GM21723 (cell line): ENCODE data around the gene TMEM53.
A peak's percentile ranks its signal among the peaks of the same experiment; 100 is the strongest.
"Not testable (repeated sequence)": the region's sequence is repeated elsewhere in the genome, so short reads cannot be mapped to it uniquely, and the experiment has no call there.

ENCODE experiments used
- ATAC-seq: cut with Tn5 transposase; IDR thresholded peaks from one replicate; pipeline ENCODE4 v1.9.1; 2021; ENCODE audit warnings: mild to moderate bottlenecking, moderate library complexity; ENCODE audit not compliant: unreplicated experiment

TMEM53 gene

DNA sequence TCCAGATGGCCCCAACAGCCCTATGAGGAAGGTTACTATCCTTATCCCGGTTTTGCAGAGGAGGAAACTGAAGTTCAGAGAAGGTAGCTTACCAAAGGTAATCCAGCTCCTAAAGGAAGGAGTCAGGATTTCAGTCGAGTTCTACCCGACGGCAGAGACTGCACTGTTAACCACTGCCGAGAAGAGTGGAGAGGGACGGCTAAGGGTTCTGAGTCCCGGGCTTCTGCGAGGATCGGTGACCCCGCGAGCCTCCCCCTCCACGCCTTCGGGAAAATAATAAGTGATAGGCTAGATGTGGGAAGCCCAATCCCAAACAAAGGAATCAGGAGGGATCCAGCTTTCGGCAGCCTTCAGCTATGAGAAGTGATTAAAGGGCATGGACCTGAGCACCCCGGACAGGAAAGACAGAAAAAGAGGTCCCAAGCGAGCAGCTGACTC lies 587 bp downstream of the TMEM53 start:
- peak; percentile 7 for ATAC-seq

DNA sequence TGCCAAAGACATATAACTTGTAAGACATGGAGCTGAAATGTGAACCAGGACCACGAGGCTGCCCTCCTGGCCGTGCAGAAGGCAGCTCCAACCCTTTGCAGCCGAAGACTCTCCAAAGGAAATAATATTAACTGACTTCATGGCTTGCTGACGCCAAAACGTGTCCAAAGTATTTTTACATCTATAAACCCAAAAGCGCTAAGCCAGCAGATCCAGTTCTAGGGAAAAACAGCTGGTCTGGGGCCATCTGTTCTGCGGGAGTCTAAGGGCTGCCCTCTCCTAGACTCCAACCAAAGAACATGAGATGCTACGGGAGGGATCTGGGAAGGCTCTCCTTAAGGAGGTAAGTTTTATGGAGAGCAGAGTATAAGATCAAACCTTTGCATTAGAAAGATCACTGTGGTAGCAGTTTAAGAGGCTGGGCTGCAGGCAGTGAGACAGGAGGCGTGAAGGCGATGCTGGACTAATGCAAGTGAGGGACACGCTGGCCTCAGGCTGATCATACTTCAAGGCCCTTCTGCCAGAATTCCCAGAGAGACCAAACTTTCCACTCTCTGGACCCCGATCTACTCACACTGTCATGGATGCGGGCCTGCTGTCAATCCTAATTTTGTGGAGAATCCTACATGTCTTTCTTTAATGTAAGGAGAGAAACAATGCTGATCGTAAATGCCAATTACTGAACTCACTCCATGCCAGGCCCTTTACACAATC lies 1.2 kb downstream of the TMEM53 start:
- no peak for ATAC-seq

DNA sequence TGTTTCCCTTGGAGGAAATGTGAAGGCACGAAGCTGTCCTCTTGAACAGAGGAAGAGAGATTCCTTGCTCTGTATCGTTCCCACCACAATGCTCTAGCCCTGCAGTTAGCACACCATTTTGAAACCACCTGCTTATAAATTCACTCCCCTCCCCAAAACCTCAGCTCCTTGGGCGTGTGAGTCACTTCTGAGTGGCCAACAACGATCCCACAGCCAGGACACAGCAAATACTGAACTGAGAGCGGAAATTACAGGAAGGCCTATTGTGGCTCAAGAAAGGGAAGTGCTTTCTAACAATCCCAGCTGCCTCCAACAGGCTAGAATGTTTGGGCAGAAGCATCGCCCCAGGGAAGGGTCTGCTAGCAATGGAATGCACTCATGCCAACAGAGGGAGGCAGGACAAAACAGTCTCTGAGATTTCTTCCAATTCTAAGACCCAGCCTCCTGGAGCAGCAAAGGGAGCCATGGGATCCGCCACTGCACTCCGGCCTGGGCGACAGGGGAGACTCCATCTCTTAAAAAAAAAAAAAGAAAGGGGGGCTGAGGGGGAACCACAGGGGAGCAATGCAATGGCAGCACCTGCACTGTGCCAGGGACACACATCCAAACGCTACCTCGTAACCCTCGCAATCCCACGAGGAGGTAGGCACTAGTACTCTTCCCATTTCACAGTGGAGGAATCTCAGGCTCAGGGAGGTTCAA lies 1.9 kb downstream of the TMEM53 start:
- ATAC-seq: no peak

DNA sequence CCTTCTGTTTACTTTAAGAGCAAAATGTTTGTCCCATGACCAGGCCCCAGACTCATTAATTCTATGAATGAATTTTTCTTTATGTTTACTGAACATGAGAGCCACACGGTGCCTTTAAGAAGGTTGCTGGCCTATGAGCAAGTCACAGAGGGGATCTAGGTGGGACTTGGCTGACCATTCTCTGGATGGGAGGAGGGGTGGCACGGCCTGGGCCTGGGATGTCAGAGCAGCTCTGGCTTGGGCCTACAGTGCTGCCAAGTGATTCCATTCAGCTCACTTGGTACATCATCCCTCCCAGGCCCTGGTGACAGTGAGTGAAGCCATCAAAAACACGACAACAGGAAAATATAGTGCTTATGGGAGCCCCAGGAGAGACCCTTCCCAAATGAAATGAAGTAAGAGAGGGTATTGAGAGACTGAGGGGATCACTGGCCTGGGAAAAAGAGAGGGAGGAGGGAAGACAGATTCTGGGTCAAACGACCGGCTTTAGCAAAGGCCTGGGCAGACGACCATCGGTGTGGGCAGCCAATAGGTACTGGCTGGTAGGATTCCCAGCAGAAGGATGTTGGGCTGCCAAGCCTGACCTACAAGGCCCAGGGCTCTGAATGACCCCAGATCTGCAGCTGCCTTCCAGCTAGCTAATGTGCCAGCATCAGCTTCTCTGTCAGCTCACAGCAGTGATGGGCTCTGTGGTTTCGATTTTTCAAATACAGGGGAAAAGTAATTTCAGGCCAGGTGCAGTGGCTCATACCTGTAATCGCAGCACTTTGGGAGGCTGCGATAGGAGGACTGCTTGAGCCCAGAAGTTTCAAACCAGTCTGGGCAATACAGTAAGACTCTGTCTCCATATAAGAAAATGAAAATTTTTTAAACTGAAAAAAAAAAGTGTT lies 3.3 kb downstream of the TMEM53 start:
- ATAC-seq: no peak

DNA sequence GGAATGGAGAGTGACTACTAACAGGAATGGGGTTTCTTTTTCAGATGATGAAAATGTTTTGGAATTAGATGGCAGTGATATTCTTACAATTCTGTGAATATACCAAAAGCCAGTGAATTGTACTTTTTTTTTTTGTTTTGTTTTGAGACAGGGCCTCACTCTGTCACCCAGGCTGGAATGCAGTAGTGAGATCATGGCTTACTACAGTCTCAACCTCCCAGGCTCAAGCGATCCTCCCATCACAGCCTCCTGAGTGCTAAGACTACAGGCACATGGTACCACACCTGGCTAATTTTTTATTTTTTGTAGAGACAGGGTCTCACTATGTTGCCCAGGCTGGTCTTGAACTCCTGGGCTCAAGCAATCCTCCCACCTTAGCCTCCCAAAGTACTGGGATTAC lies 7.6 kb downstream of the TMEM53 start:
- ATAC-seq: not testable (repeated sequence)

DNA sequence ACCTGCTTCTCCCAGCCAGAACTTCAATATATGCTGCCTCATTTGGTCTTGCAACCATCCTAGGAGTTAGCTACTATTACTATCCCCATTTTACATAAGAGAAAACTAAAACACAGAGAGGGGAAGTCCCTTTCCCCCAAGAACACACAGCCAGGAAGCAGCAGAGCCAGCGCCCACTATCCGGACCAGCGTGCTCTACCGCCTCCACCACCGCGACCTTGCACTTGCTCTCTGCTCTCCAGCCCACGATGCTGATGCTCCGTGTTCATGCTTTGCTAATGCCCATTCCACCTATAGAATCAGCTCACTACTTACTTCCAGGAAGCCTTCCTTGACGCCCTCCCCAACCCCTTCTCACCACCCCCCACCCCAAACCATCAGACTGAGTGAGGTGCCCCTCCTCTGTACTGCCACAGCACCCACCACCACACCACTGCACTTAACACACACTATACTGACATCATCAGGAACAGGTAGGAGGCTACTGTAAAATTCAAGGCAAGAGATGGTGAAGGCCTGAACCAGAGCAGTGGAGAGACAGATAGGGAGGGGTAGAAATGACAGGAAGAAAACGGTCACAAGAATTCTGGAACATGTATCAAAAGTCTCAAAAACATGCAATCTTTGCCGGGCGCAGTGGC lies 9.4 kb downstream of the TMEM53 start:
- ATAC-seq: no peak

DNA sequence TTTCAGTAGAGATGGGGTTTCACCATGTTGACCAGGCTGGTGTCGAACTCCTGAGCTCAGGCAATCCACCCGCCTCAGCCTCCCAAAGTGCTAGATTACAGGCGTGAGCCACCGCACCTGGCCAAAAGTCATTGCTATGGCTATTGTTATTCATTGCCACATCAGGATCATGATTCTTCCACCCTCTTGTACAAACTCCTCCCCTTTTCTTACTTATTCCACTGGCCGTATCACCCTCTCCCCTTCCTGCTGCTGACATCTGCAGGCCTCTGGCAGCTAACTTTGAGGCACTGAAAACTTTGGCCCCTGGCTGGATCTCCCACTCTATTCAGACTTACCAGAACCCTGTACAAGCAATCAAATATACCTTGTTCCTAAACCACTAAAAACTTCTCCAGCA lies 10.9 kb downstream of the TMEM53 start:
- no peak for ATAC-seq

DNA sequence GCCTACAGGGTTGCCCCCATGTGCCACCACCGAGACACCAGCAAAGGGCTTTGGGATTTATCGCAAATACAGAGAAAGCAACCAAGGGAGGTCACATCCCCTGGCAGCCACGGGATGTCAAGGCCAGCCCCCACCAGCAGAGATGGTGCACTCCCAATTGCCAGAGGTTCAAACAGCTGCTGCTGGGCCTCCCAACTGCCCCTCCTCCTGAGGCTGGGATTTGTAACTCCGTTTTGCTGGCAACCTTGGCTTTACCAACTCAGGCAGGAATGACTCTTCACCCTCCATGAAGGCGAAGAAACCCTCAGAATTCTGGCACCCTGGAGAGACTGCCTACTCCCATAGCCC lies 11.6 kb downstream of the TMEM53 start:
- ATAC-seq: no peak

DNA sequence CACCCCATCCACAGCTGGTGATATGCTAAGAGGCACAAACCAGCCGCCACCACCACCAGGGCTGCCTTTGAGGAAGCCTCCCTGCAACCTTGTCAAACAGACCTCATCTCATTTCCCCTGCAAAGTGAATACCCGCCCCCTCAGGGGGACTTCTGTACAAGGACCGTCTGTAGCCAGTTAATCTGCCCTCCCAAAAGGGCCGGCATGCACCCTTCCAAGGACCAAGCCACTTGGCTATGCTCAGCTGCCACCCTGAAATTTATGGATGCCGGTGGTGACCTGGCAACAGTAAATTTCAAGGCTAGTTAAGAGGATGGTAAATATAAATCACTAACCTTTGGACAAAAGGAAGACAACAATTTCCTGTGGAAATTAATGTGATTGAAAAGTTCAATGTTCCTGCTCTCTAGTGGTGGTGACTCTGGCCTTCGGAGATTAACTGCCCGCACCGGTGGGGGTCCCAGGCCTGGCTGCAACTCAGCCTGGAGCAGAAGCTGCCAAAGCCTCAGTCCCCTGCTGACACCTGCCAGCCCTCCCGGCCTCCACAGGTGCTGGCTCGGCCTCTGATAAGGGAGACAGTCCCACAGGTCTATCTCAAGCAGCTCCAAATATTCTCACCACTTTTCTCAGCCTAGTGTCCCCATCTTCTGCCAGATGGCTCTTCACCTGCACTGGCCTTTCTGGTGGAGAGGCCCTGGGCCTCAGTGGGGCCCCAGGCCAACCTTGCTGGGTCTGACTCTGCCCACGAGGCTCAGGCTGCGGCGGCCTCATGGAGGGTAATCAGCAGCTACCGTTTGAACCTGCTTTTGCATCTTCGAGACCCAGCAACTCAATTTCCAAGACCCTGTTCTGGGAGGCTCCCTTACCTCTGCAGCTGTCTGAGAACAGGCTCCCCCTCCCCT lies 12.2 kb downstream of the TMEM53 start:
- no peak for ATAC-seq

DNA sequence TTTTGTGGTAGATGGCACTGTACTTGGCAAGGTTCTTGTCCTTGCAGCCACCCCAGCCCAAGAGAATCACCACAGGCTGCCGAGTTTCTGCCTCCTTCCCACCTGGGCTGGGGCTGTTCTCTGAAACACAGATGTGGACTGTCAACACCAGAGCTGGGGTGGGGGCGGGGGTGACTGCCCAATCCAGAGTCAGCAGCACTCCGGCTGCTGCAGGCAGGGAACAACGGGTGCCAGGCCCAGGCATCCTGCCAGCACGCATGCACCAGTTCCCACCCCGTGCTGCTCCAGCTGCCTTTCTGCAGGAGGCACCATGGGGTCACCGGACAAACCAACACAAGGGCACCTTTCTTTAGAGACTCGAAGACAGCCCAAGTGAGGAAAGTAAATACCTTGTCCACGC lies 14.1 kb downstream of the TMEM53 start:
- no peak for ATAC-seq

DNA sequence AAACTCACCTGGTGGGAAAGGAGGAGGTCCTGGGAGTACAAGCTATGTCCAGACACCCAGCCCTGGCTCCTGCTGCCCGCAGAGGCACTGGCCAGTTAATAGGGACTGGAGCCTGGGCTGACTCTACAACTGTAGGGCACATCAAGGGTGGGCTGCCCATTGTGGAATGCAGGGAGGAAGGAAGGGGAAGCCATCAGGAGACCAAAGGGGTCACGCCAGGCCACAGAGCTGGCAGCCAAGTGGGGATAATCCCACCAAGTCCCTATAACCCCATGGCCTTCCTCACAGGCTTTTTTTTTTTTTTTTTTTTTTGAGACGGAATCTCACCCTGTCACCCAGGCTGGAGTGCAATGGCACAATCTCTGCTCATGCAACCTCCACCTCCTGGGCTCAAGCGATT lies 14.7 kb downstream of the TMEM53 start:
- ATAC-seq: no peak

DNA sequence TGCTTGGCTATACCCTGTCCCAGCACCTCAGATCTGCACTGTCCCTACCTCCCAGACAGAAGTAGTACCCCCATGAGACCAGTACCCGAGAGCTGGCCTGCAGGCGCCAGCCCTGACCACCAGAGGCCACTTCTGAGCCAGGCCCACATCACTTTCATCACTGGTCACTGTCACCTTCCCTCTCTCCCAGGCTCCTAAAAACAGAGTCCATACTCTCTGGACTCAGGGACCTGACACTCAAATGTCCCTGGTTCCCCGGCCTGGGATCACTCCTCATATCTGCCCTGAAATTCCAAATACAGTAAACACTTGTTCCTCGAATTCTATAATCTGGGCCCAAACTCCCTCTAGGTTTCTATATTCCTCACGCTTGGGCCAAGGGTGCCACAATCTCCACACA lies 18.7 kb downstream of the TMEM53 start:
- ATAC-seq: no peak

DNA sequence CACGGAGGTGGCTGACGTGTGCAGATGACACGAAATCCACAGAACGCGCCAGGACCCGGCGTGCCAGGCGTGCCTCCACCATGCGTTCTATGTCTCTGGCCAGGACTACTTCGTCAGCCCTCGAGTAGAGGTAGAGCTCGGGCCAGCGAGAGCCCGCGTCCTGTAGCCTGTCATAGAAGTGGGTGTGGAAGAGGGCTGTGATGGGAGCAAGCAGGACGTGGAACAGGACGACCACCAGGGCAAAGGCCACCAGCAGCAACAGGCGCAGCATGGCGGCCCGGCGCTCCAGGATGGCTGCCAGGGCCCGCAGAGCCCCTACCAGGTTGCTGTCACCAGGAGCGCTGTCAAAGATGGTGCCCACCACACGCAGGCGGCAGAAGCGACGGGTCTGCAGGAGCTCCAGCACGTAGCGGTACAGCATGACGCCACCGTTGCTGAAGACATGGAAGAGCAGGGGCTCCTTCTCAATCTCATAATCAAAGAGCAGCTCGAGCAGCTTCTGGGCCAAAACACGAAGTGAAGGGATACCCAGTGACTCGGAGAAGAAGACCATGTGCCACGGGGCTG lies 19.6 kb downstream of the TMEM53 start:
- no peak for ATAC-seq

DNA sequence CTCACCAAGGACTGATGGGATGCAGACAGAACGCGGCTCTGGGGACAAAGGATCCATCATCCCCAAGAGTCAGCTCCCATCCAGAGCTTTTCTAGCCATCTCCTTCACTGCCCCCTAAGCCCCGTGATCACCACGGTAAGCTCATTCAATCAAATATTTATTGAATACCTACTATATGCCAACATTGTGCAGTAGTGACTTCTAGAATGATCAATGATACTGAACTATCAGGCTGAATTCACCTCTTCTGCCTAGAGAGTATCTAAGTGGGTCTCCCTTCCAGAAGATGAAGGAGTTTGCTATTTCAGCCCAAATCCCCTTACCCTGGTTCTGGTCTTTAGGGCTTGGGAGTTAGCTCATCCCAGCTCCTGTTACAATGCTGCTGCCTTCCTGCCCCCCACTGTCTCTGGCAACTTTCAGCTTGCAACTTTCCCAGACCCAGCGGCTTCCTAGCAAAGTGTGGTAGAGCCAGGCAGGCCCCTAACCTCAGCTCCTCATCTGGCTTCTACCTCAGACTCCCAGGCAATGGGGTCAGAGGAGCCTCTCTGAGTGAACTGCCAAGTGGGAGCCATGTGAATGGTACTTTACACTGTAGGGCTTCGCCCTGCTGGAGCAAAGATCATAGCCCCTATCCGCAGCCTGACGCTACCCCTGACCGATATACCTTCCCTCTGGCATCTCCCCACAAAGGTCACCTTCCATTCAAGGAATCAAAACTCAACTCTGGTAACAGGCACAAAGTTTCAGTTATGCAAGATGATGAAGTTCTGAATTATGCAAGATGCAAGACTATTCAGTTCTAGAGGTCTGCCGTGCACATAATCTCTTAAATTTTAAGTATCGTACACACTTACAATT lies 20.9 kb downstream of the TMEM53 start:
- ATAC-seq: no peak

DNA sequence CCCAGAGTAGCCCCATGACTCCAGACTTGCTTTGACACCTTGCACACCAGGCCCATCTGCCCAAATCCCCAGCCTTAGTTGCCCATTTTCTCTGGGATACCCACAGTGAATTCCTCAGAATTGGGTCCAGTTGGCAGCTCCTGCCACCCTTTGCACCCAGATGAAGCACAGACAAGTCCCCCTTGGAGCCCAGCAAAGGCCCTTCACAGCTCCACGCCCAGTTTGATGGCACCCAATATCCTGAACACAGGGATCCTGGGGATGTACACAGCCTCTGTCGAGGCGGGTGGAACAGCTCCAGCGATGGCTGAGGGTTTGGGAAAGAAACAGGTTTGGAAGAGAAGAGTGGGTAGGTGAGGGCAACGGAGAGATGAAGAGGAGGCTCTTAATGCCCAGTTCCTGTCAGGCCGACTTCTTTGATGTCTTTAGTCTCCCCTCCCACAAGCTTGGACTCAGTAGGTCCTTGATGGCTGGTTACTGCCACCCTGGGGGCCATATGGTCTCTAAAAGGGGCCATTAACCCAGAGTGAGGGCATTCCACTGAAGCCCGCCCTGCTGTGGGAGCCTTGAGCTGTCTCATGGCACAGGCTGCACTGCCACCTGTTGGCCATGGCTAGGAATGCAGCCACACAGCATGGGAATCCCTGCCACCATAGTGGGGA lies 21.7 kb downstream of the TMEM53 start:
- ATAC-seq: peak; percentile 66

DNA sequence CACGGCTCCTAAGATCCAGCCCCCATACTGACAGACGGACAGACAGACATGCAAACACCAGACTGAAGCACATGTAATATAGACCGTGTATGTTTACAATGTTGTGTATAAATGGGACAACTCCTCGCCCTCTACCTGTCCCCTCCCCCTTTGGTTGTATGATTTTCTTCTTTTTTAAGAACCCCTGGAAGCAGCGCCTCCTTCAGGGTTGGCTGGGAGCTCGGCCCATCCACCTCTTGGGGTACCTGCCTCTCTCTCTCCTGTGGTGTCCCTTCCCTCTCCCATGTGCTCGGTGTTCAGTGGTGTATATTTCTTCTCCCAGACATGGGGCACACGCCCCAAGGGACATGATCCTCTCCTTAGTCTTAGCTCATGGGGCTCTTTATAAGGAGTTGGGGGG lies 23.2 kb downstream of the TMEM53 start:
- ATAC-seq: no peak

DNA sequence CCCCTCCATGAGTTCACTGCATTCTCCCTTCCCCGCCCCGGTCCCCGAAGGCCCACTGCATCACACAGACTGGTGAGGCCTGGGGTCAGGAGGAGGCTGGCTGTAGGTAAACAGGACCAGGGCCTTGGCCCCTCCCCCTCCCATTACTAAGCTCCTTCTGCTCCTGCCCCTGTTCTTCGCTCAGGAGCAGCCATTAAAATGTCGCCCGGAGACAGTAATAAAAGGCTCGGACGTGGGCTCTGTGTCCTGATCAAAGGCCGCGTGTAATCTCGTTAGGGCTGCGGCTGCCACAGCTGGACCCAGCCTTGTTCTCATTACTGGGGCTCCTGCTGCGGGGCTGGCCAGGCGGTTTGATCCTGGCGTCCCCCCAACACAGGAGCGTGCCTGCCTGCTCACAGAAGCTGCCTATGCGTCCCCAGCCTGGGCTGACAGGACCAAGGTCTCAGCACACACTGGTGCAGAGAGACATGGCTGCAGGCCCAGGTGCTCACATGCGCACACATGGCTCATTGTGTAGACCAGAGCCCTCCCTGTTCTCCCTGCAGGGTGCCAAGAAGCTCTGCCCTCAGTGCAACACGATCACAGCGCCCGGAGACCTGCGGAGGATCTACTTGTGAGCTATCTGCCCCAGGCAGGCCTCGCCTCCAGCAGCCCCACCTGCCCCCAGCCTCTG lies 24.0 kb downstream of the TMEM53 start:
- ATAC-seq: no peak

DNA sequence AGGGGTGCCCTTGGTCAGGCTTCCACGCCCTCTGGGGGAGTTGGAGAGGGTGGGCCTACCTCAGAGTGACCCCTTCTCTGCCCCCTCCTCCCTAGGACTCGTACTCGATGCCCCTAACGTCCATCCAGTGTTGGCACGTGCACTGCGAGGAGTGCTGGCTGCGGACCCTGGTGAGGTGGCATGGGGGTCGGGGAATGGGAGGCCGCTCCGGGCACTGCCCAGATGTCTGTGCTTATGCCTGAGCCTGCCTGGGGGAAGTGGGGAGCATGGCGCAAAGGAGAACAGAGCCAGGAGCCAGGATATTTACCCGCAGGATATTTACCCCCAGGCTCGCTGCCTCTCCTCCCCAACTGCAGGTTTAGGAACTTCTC lies 24.5 kb downstream of the TMEM53 start:
- no peak for ATAC-seq
